HG03039 (cell line): Measurements from ENCODE around the gene ARHGEF19.
"Not testable (repeated sequence)": the region's sequence is repeated elsewhere in the genome, so short reads cannot be mapped to it uniquely, and the experiment has no call there.

Experiments used
- ATAC-seq: cut with Tn5 transposase; IDR thresholded peaks from one replicate; pipeline ENCODE4 v1.9.1; 2021; ENCODE audit warnings: mild to moderate bottlenecking, moderate library complexity; ENCODE audit not compliant: unreplicated experiment

ARHGEF19 gene

DNA sequence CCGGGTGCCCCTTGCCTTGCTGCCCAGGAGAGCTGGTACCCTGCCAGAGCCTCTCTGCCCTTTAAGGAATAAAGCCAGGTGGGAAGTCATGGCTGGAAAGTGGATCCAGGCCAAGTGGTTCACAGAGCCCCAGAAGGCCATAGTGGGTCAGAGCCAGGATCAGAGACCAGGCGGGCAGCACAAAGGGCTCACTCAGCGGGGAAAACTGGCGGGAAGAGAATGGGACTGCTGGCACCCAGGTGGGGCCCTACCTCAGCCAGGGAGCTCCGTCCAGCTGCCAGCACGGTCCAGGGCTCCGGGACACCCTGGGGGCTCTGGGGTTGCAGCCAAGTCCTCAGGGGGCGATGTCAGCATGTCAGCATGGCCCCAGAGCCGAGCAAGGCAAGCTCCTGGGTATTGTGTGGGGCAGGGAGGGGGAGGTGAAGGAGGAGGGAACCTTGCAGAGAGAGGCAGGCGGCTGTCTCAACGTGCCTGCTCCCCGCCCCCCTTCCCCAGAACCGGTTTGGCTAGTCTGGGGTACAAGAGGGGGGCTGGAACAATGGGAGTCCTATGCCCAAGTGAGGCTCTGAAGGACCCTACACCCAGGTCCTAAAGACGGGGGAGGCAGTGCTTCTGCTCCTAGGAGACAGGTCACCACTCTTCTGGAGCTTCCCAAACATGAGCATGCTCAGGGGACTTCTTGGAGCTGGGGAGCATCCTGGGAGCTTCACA lies at the start of gene ARHGEF19:
TSS of gene ARHGEF19 (minus strand) at position 402 of the 711 bp plus-strand sequence. CDS start 3,598 bp downstream, outside the sequence.
- no peak for ATAC-seq

- no peak for ATAC-seq
These were observed 49.6 kb upstream of the ARHGEF19 start for GRCh38 chr1:16262067-16262466.

DNA sequence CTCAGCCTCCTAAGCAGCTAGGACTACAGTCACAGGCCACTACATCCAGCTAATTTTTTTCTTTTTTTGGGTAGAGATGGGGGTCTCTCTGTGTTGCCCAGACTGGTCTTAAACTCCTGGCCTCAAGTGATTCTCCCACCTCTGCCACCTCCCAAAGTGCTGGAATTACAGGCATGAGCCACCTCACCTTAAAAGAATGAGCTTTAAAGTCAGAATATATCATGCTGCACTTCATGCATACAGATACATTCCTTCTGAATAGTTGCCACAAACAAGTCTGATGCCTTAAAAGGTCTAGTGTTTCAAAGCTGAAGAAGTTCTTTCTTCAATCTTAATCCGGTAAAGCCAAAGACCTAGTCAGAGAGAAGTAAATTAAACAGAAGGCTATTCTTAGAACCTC lies 48.4 kb upstream of the ARHGEF19 start:
- no peak for ATAC-seq

DNA sequence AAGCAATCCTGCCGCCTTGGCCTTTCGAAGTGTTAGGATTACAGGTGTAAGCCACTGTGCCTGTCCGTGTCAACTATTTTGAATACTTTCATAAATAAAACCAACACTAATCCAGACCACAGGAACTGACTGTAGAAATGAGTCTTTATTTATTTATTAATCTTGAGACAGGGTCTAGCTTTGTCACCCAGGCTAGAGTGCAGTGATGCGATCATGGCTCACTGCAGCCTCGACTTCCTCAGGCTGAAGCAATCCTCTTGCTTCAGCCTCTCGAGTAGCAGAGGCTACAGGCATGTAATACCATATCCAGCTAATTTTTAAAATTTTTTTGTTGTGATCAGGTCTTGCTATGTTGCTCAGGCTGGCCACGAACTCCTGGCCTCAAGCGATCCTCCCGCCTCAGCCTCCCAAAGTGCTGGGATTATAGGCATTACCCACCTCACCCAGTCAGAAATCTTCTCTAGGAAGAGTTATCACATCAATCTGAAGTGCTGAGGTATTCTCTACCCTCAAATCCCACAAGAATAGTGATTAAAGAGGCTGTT lies 46.2 kb upstream of the ARHGEF19 start:
- no peak for ATAC-seq

DNA sequence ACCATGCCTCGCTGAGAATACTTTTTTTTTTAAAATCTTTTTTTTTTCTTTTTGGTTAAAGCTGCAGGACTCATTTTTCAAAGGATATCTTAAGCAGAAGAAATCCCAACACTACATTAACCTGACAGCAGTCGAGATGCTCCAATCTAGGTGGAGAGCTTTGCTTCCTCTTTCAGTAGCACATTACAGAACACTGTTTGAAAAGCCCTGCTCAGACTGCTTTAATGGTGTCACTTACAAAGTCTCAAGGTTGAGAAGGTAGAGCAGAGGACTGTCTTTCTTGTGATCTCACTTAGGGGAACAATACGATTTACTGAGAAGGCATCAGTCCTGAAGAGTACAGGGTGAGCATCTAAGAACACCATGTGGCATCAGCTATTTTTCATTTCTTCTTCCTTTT lies 45.5 kb upstream of the ARHGEF19 start:
- ATAC-seq = no peak

DNA sequence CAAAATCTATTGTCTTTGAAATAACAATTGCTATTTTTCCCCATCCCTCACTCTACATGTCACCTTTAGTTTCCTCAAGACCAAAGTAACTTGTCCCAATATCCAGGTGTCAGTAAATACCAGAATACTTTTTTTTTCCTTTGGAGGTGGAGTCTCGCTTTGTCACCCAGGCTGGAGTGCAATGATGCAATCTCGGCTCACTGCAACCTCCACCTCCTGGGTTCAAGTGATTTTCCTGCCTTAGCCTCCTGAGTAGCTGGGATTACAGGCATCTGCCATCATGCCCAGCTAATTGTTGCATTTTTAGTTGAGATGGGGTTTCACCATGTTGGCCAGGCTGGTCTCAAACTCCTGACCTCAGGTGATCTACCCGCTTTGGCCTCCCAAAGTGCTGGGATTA lies 45.1 kb upstream of the ARHGEF19 start:
- ATAC-seq = not testable (repeated sequence)

DNA sequence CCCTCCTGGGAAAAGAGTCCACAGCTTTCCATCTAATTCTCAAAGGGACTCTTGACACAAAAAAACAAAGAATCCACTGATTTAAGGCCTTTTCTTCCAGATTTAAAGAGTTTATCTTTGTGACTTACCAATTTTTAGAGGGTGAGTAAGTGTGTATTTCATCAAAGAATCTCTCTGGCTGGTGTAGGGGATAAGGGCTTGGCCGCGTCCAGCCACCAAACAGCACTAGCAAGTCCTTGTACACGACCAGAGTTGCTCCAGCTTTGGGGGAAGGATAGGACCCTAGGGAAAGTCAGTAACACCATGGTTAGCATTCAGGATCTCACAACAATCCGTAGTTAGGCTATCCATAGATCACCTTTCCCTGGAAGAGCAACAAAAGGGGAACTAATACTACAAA lies 44.0 kb upstream of the ARHGEF19 start:
- no peak for ATAC-seq

DNA sequence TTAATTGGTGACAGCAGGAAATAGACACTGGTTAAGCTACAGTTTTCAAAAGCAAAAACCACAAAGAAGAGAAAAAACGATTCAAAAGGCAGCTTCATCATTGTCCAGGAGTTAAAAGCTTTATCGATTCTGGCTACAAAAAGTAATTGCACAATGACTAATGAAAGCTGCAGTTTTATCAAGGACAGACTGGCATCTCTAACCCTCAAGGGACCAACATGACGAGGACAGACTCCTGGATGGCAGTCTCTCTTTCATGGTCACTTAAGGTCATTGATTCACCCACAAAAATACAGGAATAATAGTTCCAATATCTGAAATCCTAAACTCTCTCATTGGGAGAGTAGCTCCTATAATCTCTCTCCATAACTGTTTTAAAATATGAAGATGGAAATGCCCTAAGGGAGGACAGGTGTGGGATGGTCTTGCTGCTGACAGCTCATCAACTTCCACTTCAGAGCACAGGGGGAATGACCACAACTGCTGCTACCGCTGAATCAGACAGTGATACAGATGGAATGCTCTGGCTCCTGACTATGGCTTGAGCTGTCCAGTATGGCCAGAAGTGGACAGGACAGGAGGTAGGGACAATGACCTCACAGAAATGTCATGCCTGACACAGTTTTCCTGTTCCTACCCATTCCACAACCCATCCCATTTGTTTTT lies 41.9 kb upstream of the ARHGEF19 start:
- ATAC-seq = no peak

DNA sequence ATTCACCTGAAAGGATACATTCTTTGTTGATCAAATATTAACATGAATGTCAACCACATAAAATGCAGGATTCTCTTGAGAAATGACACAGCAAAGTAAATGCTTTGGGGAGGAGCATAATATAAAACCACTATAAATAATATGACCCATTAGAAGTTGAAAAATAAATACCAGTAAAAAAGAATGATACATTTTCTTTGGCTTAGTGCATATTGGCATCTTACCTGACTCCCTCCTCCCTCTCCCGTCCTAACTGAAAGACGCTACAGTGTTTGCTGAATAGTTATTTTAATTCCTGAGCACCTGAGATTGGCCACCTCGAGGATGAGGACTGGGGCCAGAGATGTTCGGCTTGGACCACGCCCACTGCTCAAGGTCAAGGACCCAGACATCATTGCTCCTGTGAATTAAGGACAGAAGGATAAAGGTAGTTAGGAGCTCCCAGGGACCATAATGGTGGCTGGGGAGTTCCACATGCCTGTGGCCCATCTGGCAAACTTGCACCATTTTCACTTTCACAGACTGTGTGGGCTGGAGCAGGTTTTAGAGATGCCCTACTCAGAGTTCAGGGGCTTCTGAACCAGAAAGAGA lies 41.0 kb upstream of the ARHGEF19 start:
- no peak for ATAC-seq

- ATAC-seq = no peak
These were observed 40.5 kb upstream of the ARHGEF19 start for GRCh38 chr1:16252912-16253311.

DNA sequence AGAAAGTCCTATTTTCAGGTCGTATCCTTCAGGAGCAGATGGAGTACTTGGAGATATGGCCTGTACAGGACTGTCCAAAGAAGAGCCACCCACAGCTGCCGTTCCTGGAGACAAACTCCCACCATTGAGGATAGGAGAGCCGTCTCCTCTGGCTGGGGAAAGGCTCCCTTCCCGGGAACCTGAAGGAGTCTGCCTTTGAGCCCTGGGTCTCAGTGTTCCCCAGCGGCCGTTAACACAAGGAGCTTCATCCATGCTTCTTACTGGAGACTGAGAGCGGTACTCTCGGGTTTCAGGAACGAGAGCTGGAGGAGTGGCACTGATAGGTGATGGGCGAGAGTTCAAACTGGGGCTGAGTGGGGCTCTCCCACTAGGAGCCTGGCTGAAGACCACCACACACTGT lies 38.9 kb upstream of the ARHGEF19 start:
- no peak for ATAC-seq

DNA sequence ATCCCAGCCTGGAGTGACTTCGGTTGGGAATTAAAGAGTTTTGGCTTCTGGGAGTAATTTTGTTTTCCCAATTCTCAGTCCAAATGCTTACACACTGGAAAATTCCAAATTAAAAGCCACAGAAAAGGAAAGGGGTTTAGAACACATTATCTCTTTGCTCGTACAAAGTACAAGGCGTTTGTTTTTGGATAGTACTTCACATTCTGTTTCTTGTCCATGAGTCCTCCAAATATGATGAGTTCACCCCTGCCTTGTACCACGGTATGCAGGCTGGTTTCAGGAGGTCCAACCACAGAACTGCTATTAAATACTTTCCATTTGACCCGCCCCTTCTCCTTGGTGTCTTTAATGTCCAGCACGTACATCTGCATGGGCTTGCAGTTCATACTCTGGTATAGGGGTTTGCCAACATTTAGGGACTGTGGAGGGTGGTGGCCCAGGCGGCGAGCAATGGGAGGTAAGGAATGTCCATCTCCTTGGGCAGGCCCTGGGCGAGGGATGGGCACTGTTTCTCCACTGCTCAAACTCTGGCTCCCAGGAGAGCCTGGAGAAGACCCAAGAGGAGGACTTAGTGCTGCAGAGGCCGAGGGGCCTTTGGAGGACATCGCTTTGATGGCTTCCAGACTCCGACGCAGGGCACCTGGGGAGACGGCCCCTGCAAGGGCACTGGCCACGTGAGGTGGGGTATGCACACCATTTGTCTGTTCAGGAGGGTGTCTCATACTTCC lies 38.2 kb upstream of the ARHGEF19 start:
- ATAC-seq = no peak

DNA sequence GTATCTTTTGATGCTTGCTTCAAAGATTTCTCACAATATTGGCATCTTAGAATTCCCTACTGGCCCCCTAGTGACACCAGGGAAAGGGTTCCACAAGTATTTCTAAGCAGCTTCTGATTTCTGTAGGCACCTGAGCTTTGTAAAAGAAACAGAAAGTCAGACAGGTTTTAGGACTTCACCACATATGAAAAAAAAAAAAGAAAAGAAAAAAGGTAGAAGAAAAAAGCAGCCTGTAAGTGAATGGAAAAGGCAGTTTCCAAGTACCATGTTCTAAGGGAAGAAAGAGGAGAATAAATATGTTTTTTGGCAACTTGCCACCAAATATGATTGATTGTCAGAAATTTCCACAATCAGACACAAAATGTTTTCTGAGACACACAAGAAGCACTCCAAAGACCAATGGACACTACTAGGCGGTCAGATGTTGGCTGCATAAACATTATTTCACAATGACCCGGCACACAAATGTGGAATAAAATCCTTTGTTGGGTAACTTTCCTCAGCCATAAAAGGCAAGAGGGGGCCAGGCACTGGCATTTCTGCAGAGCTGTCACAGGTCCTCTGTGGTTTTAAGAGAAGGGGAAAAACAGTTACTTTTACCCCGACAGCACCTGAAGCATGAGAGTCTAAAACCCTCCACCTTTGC lies 37.3 kb upstream of the ARHGEF19 start:
- no peak for ATAC-seq

DNA sequence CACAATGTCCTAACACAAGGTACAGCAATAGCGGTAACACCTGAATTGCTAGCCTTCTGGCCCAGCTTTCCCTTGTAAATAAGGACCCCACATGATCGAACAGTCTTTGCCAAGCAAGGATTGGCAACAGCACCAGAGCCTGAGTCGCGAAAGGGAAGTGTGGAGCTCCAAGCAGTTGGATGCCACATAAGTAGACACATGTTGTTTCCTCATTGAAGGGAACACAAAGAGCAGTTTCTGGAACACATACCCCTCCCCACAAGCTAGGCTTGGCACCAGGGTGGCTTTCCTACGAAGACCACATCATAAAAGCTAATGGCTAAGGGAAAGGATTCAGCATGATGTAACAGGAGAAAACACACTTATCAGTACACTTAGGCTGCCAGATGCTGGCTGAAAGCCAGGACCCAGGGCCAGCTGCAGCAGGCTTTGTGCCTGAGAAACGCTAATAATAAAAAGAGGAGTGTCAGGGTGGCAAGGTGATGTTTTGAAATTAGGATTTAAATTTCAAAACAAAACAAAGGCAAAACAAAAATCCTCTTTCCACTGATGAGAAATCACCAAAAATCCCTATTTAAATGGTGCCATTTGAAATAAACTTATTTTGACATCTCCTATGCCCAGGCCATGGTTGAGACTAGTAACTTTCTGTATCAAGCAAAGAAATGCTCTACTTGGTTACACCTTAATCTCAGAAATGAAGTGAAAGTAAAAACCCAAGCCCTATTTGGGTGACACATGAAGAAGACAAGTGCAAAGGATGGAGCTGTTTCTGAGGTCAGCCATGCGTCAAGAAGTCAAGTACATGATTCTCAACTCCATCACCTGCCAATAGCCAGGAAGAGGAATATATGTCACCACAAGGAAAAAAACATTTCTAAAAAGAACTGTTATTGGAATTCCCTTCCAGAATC lies 36.4 kb upstream of the ARHGEF19 start:
- ATAC-seq = no peak

- no peak for ATAC-seq
These were observed 35.6 kb upstream of the ARHGEF19 start for GRCh38 chr1:16248007-16248436.

- no peak for ATAC-seq
These were observed 35.0 kb upstream of the ARHGEF19 start for GRCh38 chr1:16247441-16247840.

DNA sequence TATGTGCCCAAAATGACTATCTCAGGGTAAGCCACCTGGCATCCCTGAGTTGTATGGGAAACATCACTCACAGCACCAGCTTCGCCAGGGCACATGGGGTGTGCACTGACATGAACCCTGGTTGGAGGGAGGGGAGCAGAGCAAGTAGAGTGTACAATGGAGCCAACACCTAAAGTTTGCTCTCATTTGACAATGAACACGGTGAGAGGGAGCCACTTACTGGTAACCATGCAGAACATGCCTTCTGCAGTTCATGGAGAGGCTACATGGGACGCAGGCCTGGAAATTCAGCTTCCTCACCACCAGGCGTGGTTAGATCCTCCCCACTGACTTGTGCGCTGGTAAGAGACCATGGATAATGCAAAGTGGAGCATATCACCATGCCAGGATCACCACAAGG lies 34.5 kb upstream of the ARHGEF19 start:
- ATAC-seq = no peak

DNA sequence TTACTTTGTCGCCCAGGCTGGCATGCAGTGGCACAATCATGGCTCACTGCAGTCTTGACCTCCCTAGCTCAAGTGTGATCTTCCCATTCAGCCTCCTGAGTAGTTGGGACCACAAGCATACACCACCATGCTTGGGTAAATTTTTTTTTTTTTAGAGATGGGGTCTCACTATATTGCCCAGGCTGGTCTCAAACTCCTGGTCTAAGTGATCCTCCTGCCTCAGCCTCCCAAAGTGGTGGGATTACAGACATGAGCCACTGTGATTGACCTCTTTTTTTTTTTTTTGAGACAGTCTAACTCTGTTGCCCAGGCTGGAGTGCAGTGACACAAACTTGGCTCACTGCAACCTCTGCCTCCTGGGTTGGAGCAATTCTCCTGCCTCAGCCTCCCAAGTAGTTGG lies 33.8 kb upstream of the ARHGEF19 start:
- not testable (repeated sequence) for ATAC-seq

DNA sequence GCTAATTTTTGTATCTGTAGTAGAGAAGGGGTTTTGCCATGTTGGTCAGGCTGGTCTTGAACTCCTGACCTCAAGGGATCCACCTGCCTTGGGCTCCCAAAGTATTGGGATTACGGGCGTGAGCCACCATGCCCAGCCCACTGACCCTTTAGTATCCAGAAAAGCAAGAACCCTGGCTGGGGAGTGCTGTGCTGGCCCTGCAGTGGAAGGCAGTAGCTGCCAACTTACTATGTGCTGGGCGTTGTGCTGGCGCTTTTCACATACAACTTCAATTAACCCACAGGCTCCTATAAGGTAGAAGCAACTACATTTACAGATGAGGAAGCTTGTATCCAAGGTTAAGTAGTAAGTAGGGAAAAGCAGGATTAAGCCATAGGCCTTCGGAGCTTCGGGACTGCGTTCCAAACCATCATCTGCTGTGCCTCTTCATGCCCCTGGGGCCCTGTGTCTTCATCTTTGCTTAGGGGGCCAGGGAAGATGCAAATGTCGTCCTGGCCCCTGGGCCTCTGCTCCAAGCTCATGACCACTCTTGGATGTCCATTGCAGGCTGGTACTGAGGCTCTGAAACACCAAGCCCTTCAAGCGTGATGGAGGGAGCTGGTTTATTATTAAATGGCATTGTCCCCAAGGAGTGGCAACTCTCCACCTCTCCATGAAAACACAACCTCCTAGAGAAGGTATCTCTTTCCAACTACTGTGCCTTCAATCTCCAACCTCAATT lies 33.2 kb upstream of the ARHGEF19 start:
- no peak for ATAC-seq
